Spinal cord (tissue), 10 donors: ENCODE measurements around the gene PFKFB1. TPM values are rescaled to one million over a fixed set of nuclear protein-coding genes. Genes with fewer than 3 reads are reported as not detected.
A peak's percentile ranks its signal among the peaks of the same experiment; 100 is the strongest.

Experiments
- DNase-seq, 6 donors: peaks; one replicate each; pipeline versions ENCODE4 v3.0.0 to v3.0.0-alpha.2; 2013 to 2015; ENCODE audit warnings: low spot score in 6 of 6, low read depth in 4 of 6
- H3K27ac ChIP-seq: one replicate; pipeline ENCODE4 v1.5.1; 2013; ENCODE audit warnings: low read depth, low read length, control low read depth
- H3K27me3 ChIP-seq: one replicate; pipeline ENCODE4 v1.6.1; 2013; ENCODE audit warnings: low read length; ENCODE audit not compliant: control insufficient read depth, insufficient read depth
- H3K36me3 ChIP-seq: one replicate; pipeline ENCODE4 v1.6.1; 2013; ENCODE audit warnings: low read length; ENCODE audit not compliant: control insufficient read depth, insufficient read depth
- H3K4me1 ChIP-seq: one replicate; pipeline ENCODE4 v1.6.1; 2013; ENCODE audit warnings: low read length; ENCODE audit not compliant: control insufficient read depth, insufficient read depth
- H3K4me3 ChIP-seq: one replicate; pipeline ENCODE4 v1.5.1; 2013; ENCODE audit warnings: low read depth, low read length, control low read depth
- H3K9me3 ChIP-seq: one replicate; pipeline ENCODE4 v1.6.1; 2013; ENCODE audit warnings: low read length; ENCODE audit not compliant: control insufficient read depth, insufficient read depth
- WGBS: methylation state at CpG from one replicate; pipeline ENCODE4 v1.1.5; 2013; ENCODE audit warnings: missing lambda C conversion rate; ENCODE audit not compliant: insufficient coverage; 5-methylcytosine and 5-hydroxymethylcytosine counted together
- polyA plus RNA-seq, 2 donors: library from polyadenylated mRNA; unstranded; fragments of 120-200 nt; gene quantifications; one replicate each; pipeline ENCODE4 v1.2.1, GENCODE V29; 2013; ENCODE audit not compliant: insufficient read length in 2 of 2
- total RNA-seq, 2 donors: library from RNA; depleted of rRNA in 1 of 2; stranded (reverse); fragments of 120-200 nt in 1 of 2; fragments of >200 nt in 1 of 2; gene quantifications; one replicate each; pipeline versions ENCODE4 v1.2.3 to v1.2.4, GENCODE V29; 2013 to 2014
- donor health status: healthy.

The PFKFB1 gene
- total and polyA plus RNA-seq, 4 donors = 0.20 to 1.1 (median 0.63) TPM

GRCh38 chrX:54930291-54931049, 63.5 kb downstream of the PFKFB1 start:
- 82% methylated on average over 17 of the region's 17 CpGs for WGBS

GRCh38 chrX:54928876-54929275, 65.1 kb downstream of the PFKFB1 start:
- 80% methylated on average over 3 of the region's 3 CpGs for WGBS
- H3K4me3 ChIP-seq = no peak overlapping the region
- H3K9me3 ChIP-seq = no peaks in the 10 kb centered on the region
- no peak overlapping the region for H3K27ac ChIP-seq
- no peaks in the 10 kb centered on the region for H3K27me3 ChIP-seq
- H3K4me1 ChIP-seq = no peaks in the 10 kb centered on the region
- H3K36me3 ChIP-seq = peaks cover 51% of the 10 kb centered on the region
- DNase-seq = no peak

More at GRCh38 chrX:54930291-54931049, 63.5 kb downstream of the PFKFB1 start:
- H3K9me3 ChIP-seq = no peaks in the 10 kb centered on the region
- no peak overlapping the region for H3K4me3 ChIP-seq
- no peak for DNase-seq
- H3K27me3 ChIP-seq = no peaks in the 10 kb centered on the region
- peaks cover 49% of the 10 kb centered on the region for H3K36me3 ChIP-seq
- H3K4me1 ChIP-seq = no peaks in the 10 kb centered on the region
- H3K27ac ChIP-seq = no peak overlapping the region

- H3K9me3 ChIP-seq = no peaks in the 10 kb centered on the region
- H3K4me1 ChIP-seq = peaks cover 15% of the 10 kb centered on the region
- H3K4me3 ChIP-seq = no peak overlapping the region
- no peak overlapping the region for H3K27ac ChIP-seq
- peaks cover 58% of the 10 kb centered on the region for H3K36me3 ChIP-seq
- no peak for DNase-seq
- no peaks in the 10 kb centered on the region for H3K27me3 ChIP-seq
- 88% methylated on average over 1 of the region's 2 CpGs for WGBS
Measured at GRCh38 chrX:54926978-54927377, 67.0 kb downstream of the PFKFB1 start.

GRCh38 chrX:54923376-54923775, 70.6 kb downstream of the PFKFB1 start:
- 68% methylated on average over 7 of the region's 7 CpGs for WGBS
- Histone ChIP-seq H3K9me3 (no peaks in the 10 kb centered on the region), H3K36me3 (peaks cover 29% of the 10 kb centered on the region), H3K4me3 (no peak overlapping the region), H3K27me3 (no peaks in the 10 kb centered on the region), H3K4me1 (peaks cover 16% of the 10 kb centered on the region), H3K27ac (no peak overlapping the region)
- no peak for DNase-seq

GRCh38 chrX:54922547-54922946, 71.4 kb downstream of the PFKFB1 start:
- Histone ChIP-seq H3K4me1 (peaks cover 16% of the 10 kb centered on the region), H3K27ac (no peak overlapping the region), H3K27me3 (no peaks in the 10 kb centered on the region), H3K9me3 (no peaks in the 10 kb centered on the region), H3K4me3 (no peak overlapping the region), H3K36me3 (peaks cover 28% of the 10 kb centered on the region)
- no peak for DNase-seq
- 81% methylated on average over 2 of the region's 3 CpGs for WGBS

GRCh38 chrX:54921427-54922021, 72.5 kb downstream of the PFKFB1 start:
- H3K27ac ChIP-seq = peak overlapping the region; percentile 78
- peaks cover 16% of the 10 kb centered on the region for H3K4me1 ChIP-seq
- H3K4me3 ChIP-seq = peak overlapping the region; percentile 69
- no peaks in the 10 kb centered on the region for H3K9me3 ChIP-seq
- DNase-seq = peak; percentile 59 to 96 (median 73)
- WGBS = 29% methylated on average over 27 of the region's 29 CpGs
- H3K36me3 ChIP-seq = peaks cover 23% of the 10 kb centered on the region
- H3K27me3 ChIP-seq = no peaks in the 10 kb centered on the region

GRCh38 chrX:54920610-54921426, 73.2 kb downstream of the PFKFB1 start, which contains the start of gene TRO:
Gene TRO (plus strand): TSS chrX:54920824. CDS start chrX:54922247, 1,423 bp downstream.
- peak within 1 kb of the TSS; percentile 78 for H3K27ac ChIP-seq
- peaks cover 20% of the 10 kb centered on the region for H3K36me3 ChIP-seq
- DNase-seq = peak; percentile 7 to 88 (median 36)

GRCh38 chrX:54909941-54910340, 84.0 kb downstream of the PFKFB1 start:
- no peaks in the 10 kb centered on the region for H3K9me3 ChIP-seq
- no peaks in the 10 kb centered on the region for H3K4me1 ChIP-seq
- DNase-seq = no peak
- H3K4me3 ChIP-seq = no peak overlapping the region
- H3K27me3 ChIP-seq = no peaks in the 10 kb centered on the region
- no peak overlapping the region for H3K27ac ChIP-seq
- no peaks in the 10 kb centered on the region for H3K36me3 ChIP-seq

More at GRCh38 chrX:54920610-54921426, 73.2 kb downstream of the PFKFB1 start, which contains the start of gene TRO:
- WGBS = 23% methylated on average over 29 of the region's 29 CpGs
- peak within 1 kb of the TSS; percentile 69 for H3K4me3 ChIP-seq
- no peaks in the 10 kb centered on the region for H3K9me3 ChIP-seq
- H3K4me1 ChIP-seq = peaks cover 16% of the 10 kb centered on the region
- H3K27me3 ChIP-seq = no peaks in the 10 kb centered on the region

GRCh38 chrX:54894159-54894558, 99.8 kb downstream of the PFKFB1 start:
- Histone ChIP-seq H3K27ac (no peak overlapping the region), H3K9me3 (no peaks in the 10 kb centered on the region), H3K4me3 (no peak overlapping the region), H3K27me3 (no peaks in the 10 kb centered on the region), H3K36me3 (no peaks in the 10 kb centered on the region), H3K4me1 (no peaks in the 10 kb centered on the region)
- no peak for DNase-seq
- 50% methylated on average over 1 of the region's 1 CpG for WGBS
